Measurements from ENCODE around the gene SCAF8. TPM values are rescaled to one million over a fixed set of nuclear protein-coding genes. Genes with fewer than 3 reads are reported as not detected.

The SCAF8 gene
- total RNA-seq, 1 experiment from 2014 or later, result 49.5 TPM

DNA sequence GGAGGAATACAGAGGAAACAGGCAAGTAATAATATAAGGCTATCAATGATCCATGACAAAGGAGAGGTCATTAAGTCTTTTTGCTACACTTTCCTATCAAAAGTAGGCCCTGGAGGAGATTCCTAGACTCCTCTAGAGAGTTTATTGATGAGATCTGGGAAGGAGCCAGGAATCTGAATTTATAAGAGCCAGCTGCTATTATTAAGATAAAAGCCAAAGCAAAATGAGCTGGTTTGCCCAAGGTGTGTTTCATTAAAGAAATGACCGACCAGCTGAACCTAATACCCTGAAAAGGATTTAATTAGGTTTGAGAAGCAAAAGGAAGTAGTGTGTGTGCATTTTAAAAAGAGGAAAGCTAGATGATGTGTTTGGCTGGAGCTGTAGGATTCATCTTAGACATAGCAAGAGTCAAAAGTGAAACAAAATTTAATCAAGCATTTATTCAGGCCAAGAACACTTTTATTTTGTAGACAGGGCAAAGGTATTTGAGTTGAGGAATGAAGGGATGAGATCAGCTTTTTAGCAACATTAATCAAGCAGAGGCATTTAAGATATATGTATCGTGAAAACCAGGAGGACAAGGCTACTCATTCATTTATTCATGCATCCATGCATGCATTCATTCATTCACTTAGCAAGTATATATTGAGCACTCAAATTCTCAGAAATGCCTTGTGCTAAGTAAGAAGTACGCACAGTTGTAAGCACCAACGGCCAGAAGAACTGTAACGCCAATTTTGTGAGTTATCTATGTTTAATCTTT, 43.5 kb upstream of the SCAF8 start:
- no peak for DNase-seq (ENCODE audit: low spot score)
- H3K27ac ChIP-seq (ENCODE audit: low read depth, low read length, poor library complexity, severe bottlenecking), result no peak overlapping the region
- H3K4me3 ChIP-seq (ENCODE audit: low read depth, low read length, poor library complexity, severe bottlenecking), result no peak overlapping the region
- TF ChIP-seq, protein P1, sequence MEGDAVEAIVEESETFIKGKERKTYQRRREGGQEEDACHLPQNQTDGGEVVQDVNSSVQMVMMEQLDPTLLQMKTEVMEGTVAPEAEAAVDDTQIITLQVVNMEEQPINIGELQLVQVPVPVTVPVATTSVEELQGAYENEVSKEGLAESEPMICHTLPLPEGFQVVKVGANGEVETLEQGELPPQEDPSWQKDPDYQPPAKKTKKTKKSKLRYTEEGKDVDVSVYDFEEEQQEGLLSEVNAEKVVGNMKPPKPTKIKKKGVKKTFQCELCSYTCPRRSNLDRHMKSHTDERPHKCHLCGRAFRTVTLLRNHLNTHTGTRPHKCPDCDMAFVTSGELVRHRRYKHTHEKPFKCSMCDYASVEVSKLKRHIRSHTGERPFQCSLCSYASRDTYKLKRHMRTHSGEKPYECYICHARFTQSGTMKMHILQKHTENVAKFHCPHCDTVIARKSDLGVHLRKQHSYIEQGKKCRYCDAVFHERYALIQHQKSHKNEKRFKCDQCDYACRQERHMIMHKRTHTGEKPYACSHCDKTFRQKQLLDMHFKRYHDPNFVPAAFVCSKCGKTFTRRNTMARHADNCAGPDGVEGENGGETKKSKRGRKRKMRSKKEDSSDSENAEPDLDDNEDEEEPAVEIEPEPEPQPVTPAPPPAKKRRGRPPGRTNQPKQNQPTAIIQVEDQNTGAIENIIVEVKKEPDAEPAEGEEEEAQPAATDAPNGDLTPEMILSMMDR (conservative IDR thresholded peaks at IDR 0.05; ENCODE audit: low read depth, low read length), result no peak
- no peak for TF ChIP-seq EZH2 (IDR thresholded peaks at IDR 0.05; ENCODE audit: borderline replicate concordance, low read depth, low read length, poor library complexity, severe bottlenecking)
- H3K9me3 ChIP-seq (ENCODE audit: low read depth, low read length, poor library complexity, severe bottlenecking), result no peaks in the 10 kb centered on the region
- BruUV-seq (replicated peaks), result no TSS peak
- CTCF ChIA-PET, result no interaction called here
- H3K27me3 ChIP-seq (replicated peaks; ENCODE audit: insufficient read depth, low read depth, low read length, poor library complexity), result no peaks in the 10 kb centered on the region
- intact Hi-C loops (cut with micrococcal nuclease; ENCODE audit: unreplicated experiment), result no loop called here
- no peaks in the 10 kb centered on the region for H3K36me3 ChIP-seq (ENCODE audit: insufficient read depth, low read length, poor library complexity, severe bottlenecking)
- peaks cover 16% of the 10 kb centered on the region for H3K4me1 ChIP-seq (ENCODE audit: insufficient read depth, low read length, poor library complexity, severe bottlenecking)
- POLR2A ChIA-PET (ENCODE audit: low non-redundant PET), result no interaction called here

DNA sequence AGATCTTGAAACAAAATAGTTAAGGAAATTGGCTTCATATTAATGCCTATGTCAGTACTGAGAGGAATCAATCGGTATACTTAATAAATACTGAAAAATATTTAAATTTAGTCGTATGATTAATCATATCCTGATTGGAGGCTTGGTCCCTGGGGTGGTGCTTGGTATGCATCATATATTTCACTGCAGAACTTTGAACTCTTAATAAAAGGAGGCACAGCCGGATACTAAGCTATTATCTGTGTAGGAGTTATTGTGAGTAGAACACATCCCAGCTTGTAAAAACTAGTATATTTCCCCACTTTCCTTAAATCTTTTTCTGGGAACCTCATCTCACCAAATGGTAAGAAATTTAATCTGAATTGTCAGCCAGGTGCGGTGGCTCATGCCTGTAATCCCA, 42.4 kb upstream of the SCAF8 start:
- CTCF ChIA-PET, result interaction anchor here (0.6 kb wide), 1 partner anchor 121 kb away, joined by 8 read pairs; no protein-coding TSS in a partner anchor
- BruUV-seq (replicated peaks), result no TSS peak
- Histone ChIP-seq H3K4me1 (ENCODE audit: insufficient read depth, low read length, poor library complexity, severe bottlenecking) (peaks cover 16% of the 10 kb centered on the region), H3K27ac (ENCODE audit: low read depth, low read length, poor library complexity, severe bottlenecking) (no peak overlapping the region), H3K27me3 (replicated peaks; ENCODE audit: insufficient read depth, low read depth, low read length, poor library complexity) (no peaks in the 10 kb centered on the region), H3K9me3 (ENCODE audit: low read depth, low read length, poor library complexity, severe bottlenecking) (no peaks in the 10 kb centered on the region), H3K36me3 (ENCODE audit: insufficient read depth, low read length, poor library complexity, severe bottlenecking) (no peaks in the 10 kb centered on the region), H3K4me3 (ENCODE audit: low read depth, low read length, poor library complexity, severe bottlenecking) (no peak overlapping the region)
- POLR2A ChIA-PET (ENCODE audit: low non-redundant PET), result no interaction called here
- DNase-seq (ENCODE audit: low spot score), result peak; percentile 40
- no peak for TF ChIP-seq EZH2 (IDR thresholded peaks at IDR 0.05; ENCODE audit: borderline replicate concordance, low read depth, low read length, poor library complexity, severe bottlenecking)
- TF ChIP-seq, protein P1 (conservative IDR thresholded peaks at IDR 0.05; ENCODE audit: low read depth, low read length), result no peak
- intact Hi-C loops (cut with micrococcal nuclease; ENCODE audit: unreplicated experiment), result no loop called here

DNA sequence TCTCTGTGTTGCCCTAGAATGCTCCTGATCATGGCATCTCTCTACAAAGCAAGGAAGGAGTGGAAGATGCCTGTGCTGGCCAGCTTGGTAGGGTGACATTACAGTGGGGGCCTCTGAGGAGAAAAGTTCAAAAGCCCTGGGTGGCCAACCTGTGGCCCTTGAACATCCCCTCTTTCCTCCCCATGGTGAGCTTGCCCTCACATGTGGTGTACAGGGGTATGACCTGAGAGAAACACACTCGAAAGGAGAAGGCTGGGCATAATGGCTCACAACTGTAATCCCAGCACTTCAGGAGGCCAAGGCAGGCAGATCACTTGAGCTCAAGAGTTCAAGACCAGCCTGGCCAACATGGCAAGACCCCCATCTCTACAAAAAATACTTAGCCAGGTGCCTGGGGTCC, 36.6 kb upstream of the SCAF8 start:
- no peaks in the 10 kb centered on the region for H3K4me1 ChIP-seq (ENCODE audit: insufficient read depth, low read length, poor library complexity, severe bottlenecking)
- ChIA-PET CTCF (no interaction called here), POLR2A (ENCODE audit: low non-redundant PET) (no interaction called here)
- H3K36me3 ChIP-seq (ENCODE audit: insufficient read depth, low read length, poor library complexity, severe bottlenecking), result no peaks in the 10 kb centered on the region
- H3K27ac ChIP-seq (ENCODE audit: low read depth, low read length, poor library complexity, severe bottlenecking), result no peak overlapping the region
- no peaks in the 10 kb centered on the region for H3K27me3 ChIP-seq (replicated peaks; ENCODE audit: insufficient read depth, low read depth, low read length, poor library complexity)
- no peak overlapping the region for H3K4me3 ChIP-seq (ENCODE audit: low read depth, low read length, poor library complexity, severe bottlenecking)
- DNase-seq (ENCODE audit: low spot score), result no peak
- TF ChIP-seq, protein P1 (conservative IDR thresholded peaks at IDR 0.05; ENCODE audit: low read depth, low read length), result no peak
- TF ChIP-seq EZH2 (IDR thresholded peaks at IDR 0.05; ENCODE audit: borderline replicate concordance, low read depth, low read length, poor library complexity, severe bottlenecking), result no peak
- H3K9me3 ChIP-seq (ENCODE audit: low read depth, low read length, poor library complexity, severe bottlenecking), result no peaks in the 10 kb centered on the region
- BruUV-seq (replicated peaks), result no TSS peak
- intact Hi-C loops (cut with micrococcal nuclease; ENCODE audit: unreplicated experiment), result no loop called here

All from A673 (cell line).